Measurements from ENCODE around the gene CCL25.

DNA sequence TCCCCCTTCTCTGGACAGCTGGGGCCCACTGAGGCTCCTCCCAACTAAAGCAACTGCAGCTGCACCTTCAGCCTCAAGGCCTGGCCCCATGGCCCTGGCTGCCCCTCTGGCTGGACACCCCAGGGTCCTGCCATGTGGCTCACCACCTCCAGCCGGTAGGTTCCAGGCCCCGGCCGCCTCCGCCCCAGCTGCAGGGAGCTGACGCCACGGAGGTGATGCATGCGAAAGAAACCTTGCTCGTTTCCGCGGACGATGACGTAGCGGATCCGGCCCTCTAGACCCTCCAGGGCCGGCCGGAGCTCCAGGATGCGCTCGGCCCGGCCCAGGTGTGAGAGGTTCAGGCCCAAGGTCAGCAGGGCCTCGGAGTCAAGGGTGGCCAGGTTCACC, 13.3 kb downstream of the CCL25 start:
- TF ChIP-seq, protein P1, sequence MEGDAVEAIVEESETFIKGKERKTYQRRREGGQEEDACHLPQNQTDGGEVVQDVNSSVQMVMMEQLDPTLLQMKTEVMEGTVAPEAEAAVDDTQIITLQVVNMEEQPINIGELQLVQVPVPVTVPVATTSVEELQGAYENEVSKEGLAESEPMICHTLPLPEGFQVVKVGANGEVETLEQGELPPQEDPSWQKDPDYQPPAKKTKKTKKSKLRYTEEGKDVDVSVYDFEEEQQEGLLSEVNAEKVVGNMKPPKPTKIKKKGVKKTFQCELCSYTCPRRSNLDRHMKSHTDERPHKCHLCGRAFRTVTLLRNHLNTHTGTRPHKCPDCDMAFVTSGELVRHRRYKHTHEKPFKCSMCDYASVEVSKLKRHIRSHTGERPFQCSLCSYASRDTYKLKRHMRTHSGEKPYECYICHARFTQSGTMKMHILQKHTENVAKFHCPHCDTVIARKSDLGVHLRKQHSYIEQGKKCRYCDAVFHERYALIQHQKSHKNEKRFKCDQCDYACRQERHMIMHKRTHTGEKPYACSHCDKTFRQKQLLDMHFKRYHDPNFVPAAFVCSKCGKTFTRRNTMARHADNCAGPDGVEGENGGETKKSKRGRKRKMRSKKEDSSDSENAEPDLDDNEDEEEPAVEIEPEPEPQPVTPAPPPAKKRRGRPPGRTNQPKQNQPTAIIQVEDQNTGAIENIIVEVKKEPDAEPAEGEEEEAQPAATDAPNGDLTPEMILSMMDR (IDR thresholded peaks at IDR 0.05; ENCODE audit: poor library complexity, severe bottlenecking) = no peak
- TF ChIP-seq SMC3 (conservative IDR thresholded peaks at IDR 0.05; ENCODE audit: poor library complexity) (no peak), EP300 (conservative IDR thresholded peaks at IDR 0.05; ENCODE audit: poor library complexity, severe bottlenecking) (no peak)
- TF ChIP-seq, protein P2, sequence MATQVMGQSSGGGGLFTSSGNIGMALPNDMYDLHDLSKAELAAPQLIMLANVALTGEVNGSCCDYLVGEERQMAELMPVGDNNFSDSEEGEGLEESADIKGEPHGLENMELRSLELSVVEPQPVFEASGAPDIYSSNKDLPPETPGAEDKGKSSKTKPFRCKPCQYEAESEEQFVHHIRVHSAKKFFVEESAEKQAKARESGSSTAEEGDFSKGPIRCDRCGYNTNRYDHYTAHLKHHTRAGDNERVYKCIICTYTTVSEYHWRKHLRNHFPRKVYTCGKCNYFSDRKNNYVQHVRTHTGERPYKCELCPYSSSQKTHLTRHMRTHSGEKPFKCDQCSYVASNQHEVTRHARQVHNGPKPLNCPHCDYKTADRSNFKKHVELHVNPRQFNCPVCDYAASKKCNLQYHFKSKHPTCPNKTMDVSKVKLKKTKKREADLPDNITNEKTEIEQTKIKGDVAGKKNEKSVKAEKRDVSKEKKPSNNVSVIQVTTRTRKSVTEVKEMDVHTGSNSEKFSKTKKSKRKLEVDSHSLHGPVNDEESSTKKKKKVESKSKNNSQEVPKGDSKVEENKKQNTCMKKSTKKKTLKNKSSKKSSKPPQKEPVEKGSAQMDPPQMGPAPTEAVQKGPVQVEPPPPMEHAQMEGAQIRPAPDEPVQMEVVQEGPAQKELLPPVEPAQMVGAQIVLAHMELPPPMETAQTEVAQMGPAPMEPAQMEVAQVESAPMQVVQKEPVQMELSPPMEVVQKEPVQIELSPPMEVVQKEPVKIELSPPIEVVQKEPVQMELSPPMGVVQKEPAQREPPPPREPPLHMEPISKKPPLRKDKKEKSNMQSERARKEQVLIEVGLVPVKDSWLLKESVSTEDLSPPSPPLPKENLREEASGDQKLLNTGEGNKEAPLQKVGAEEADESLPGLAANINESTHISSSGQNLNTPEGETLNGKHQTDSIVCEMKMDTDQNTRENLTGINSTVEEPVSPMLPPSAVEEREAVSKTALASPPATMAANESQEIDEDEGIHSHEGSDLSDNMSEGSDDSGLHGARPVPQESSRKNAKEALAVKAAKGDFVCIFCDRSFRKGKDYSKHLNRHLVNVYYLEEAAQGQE (IDR thresholded peaks at IDR 0.05; ENCODE audit: borderline replicate concordance) = no peak
